Fibroblast of upper back skin (primary cell): ENCODE results near the gene UBE2C.
"Not testable (repeated sequence)": the region's sequence is repeated elsewhere in the genome, so short reads cannot be mapped to it uniquely, and the experiment has no call there.

Source experiments
- DNase-seq: peaks from one replicate; pipeline ENCODE4 v3.0.0-alpha.2; 2013

The UBE2C gene

GRCh38 chr20:45812157-45813005, at the start of gene UBE2C:
UBE2C (plus strand) TSS chr20:45812644; CDS start chr20:45812696, 52 bp downstream.
- peak; percentile 100 for DNase-seq

- not testable (repeated sequence) for DNase-seq
These were observed 47.7 kb upstream of the UBE2C start for GRCh38 chr20:45764618-45765282.

GRCh38 chr20:45765307-45765875, 47.1 kb upstream of the UBE2C start:
- no peak for DNase-seq

- DNase-seq, result no peak
These were observed 46.5 kb upstream of the UBE2C start for GRCh38 chr20:45765980-45766379.

GRCh38 chr20:45768479-45768878, 44.0 kb upstream of the UBE2C start:
- no peak for DNase-seq

GRCh38 chr20:45771182-45771759, 41.2 kb upstream of the UBE2C start:
- peak; percentile 78 for DNase-seq

- DNase-seq, result no peak
These were observed 39.8 kb upstream of the UBE2C start for GRCh38 chr20:45772693-45773092.

- DNase-seq, result no peak
These were observed 37.5 kb upstream of the UBE2C start for GRCh38 chr20:45774945-45775344.

- no peak for DNase-seq
These were observed 37.0 kb upstream of the UBE2C start for GRCh38 chr20:45775411-45775810.

GRCh38 chr20:45776931-45777330, 35.5 kb upstream of the UBE2C start:
- no peak for DNase-seq

GRCh38 chr20:45779011-45779915, 33.2 kb upstream of the UBE2C start:
- DNase-seq, result peak; percentile 99

- no peak for DNase-seq
These were observed 32.3 kb upstream of the UBE2C start for GRCh38 chr20:45780159-45780558.

GRCh38 chr20:45781391-45781931, 31.0 kb upstream of the UBE2C start:
- DNase-seq, result peak; percentile 91

GRCh38 chr20:45782890-45783289, 29.6 kb upstream of the UBE2C start:
- DNase-seq, result no peak

GRCh38 chr20:45783656-45784294, 28.7 kb upstream of the UBE2C start:
- DNase-seq, result no peak

- DNase-seq, result no peak
These were observed 24.1 kb upstream of the UBE2C start for GRCh38 chr20:45788351-45788750.

- DNase-seq, result no peak
These were observed 19.9 kb upstream of the UBE2C start for GRCh38 chr20:45792317-45793118.

GRCh38 chr20:45796337-45797065, 15.9 kb upstream of the UBE2C start:
- no peak for DNase-seq

- not testable (repeated sequence) for DNase-seq
These were observed 14.9 kb upstream of the UBE2C start for GRCh38 chr20:45797510-45797909.

GRCh38 chr20:45797955-45798354, 14.5 kb upstream of the UBE2C start:
- DNase-seq, result not testable (repeated sequence)
